ENCODE measurements around the gene SCT.

SCT gene

GRCh38 chr11:621838-622237, 5.1 kb downstream of the SCT start:
- DNase-seq (ENCODE audit: low spot score) = no peak

DNA sequence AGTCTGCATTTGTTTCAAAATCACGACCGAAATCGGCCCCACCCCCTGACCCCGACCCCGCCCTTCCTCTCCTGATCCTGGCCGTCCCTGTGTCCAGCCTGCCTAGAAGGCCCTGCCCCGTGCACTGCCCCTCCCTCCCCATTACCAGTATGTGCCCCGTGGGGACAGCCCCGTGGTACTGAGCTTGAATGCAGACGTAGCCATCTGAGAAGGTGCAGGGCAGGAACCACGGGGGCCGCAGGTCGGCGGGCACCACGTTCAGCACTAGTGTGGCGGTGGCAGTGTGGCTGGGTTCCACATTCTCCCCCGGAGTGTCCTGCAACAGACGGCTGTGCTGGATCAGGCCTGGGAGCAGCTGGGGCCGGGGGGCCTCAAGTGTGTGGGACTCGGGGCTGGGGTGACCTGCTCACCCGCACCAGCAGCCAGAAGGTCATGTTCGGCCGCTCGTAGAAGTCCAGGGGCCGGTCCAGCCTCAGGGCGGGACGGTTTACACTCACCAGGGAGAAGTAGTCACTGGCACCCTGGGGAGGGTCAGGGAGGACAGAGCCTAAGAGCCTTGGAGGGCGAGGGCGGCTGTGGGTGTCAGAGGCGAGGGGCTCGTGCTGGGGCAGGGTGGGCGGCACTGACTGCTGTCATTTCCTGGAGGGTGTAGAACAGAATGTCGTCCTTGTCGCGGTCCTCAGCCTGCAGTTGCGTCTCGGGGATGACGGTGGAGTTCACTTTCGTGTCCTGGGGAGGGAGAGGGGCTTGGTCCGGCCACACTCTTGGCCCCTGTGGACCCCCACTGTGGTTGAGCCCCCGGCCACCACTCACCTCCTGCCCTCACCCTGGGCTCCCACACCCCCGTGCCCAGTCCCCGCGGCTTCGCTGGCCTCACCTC, 5.8 kb downstream of the SCT start:
- DNase-seq (ENCODE audit: low spot score) = no peak

DNA sequence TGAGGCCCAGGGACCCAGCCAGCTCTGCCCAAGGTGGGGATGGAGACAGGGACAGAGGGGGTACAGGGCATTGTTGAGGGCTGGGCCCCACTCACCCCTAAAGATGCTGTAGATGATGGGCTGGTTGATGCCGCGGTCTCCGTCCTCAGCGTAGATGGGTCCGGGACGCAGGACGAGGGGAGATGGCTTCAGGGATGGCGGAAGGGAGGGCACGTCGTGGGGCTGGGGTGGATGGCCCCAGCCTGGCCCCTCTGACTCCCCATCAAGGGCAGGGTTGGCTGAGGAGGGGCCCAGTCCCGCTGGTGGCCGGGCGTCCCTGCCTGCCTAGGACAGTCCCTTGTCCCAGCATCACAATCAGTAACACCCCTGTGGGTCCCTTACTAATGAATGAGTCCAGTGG, 6.8 kb downstream of the SCT start:
- no peak for DNase-seq (ENCODE audit: low spot score)

- DNase-seq (ENCODE audit: low spot score) = no peak
These were observed 7.3 kb downstream of the SCT start for GRCh38 chr11:619628-620050.

GRCh38 chr11:618856-619627, 7.9 kb downstream of the SCT start:
- DNase-seq (ENCODE audit: low spot score) = no peak

GRCh38 chr11:617912-618682, 8.9 kb downstream of the SCT start:
- DNase-seq (ENCODE audit: low spot score) = no peak

DNA sequence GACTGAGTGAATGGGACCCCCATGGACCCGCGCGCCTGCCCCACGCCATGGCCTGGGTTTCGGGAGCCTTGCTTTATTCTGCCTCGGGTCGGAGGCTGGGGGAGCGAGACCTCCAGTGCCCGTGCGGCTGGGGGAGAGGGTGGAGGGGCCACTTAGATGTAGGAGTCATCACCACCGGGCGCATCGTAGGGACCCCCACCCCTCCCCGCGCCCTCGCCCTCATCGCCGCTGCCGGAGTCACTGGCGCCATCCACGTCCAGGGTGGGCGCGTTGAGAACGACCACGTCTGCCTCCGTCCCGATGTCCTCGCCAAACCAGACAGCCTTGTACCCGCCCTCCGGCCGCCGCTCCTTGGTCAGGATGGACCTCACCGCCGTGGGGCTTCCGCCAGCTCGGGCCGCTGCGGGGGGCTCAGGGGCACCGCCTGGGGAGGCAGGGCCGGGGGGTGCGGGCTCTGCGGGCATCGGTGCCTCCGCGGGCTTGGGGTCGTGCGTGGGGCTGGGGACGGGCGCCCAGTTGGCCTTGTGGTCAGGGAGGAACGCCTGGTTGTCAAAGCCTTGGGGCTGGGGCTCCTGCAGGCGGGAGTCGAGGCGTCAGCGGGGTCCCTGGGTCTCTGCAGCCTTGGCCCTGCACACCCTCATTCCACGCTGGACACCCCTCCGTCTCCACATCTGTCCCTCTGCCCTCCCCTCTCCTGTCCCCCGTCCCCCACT, 9.6 kb downstream of the SCT start:
- no peak for DNase-seq (ENCODE audit: low spot score)

- no peak for DNase-seq (ENCODE audit: low spot score)
These were observed 10.4 kb downstream of the SCT start for GRCh38 chr11:616320-617198.

- peak; percentile 94 for DNase-seq (ENCODE audit: low spot score)
These were observed 11.3 kb downstream of the SCT start, which contains the start of gene IRF7 for GRCh38 chr11:615504-616319. Gene IRF7 (minus strand): TSS chr11:615950. CDS start chr11:615364, 586 bp downstream.

DNA sequence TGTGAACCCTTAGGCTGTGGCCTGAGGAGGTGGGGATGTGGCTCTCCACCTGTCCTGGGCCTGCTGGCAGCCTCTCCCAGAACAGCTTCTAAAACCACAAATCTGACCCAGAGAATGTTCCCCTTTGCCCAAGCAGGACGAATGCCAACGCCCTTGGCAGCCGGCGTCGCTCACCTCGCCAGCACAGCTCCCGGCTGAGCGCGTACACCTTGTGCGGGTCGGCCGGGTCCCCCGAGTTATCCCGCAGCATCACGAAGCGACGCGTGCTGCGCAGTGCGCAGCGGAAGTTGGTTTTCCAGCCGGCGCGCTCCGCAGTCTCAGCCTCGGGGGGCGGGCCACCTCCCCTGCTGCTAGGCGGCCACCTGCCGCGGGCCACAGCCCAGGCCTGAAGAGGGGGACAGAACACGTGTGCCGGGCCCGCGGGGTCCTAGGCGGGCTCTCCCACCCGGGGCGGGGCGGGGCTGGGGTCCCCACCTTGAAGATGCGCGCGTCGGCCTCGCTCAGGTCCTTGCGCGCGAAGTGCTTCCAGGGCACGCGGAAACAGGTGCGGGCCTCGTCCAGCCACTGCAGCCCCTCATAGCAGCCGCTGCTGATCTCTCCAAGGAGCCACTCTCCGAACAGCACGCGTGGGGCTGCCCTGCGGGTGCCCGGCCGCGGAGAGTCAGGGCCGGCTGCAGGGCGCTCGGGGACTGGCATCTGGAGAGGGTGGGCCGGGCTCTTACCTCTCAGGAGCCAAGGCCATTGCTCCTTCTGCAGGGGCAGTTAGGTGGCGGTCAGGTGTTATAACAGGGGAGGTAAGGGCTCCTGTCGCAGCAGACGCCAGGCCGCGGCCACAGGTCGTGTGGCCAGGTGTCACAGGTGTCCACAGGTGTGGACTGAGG, 12.1 kb downstream of the SCT start:
- no peak for DNase-seq (ENCODE audit: low spot score)

GRCh38 chr11:614021-614622, 12.9 kb downstream of the SCT start:
- no peak for DNase-seq (ENCODE audit: low spot score)

- peak; percentile 84 for DNase-seq (ENCODE audit: low spot score)
These were observed 13.5 kb downstream of the SCT start for GRCh38 chr11:613369-613968.

DNA sequence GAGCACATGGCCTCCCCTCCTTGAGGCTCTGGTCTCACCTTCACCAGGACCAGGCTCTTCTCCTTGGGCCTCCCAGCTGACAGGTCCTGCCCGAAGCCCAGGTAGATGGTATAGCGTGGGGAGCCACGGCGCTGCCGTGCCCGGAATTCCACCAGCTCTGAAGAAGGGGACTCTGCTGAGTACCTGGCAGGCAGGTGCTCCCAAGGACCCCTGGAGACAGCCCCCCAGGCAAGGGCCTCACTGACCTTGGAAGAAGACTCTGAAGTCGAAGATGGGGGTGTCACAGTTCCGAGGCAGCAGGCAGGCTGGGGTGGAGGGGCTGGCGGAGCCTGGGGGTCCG, 14.1 kb downstream of the SCT start:
- DNase-seq (ENCODE audit: low spot score) = no peak

- no peak for DNase-seq (ENCODE audit: low spot score)
These were observed 14.6 kb downstream of the SCT start for GRCh38 chr11:612201-612960.

DNA sequence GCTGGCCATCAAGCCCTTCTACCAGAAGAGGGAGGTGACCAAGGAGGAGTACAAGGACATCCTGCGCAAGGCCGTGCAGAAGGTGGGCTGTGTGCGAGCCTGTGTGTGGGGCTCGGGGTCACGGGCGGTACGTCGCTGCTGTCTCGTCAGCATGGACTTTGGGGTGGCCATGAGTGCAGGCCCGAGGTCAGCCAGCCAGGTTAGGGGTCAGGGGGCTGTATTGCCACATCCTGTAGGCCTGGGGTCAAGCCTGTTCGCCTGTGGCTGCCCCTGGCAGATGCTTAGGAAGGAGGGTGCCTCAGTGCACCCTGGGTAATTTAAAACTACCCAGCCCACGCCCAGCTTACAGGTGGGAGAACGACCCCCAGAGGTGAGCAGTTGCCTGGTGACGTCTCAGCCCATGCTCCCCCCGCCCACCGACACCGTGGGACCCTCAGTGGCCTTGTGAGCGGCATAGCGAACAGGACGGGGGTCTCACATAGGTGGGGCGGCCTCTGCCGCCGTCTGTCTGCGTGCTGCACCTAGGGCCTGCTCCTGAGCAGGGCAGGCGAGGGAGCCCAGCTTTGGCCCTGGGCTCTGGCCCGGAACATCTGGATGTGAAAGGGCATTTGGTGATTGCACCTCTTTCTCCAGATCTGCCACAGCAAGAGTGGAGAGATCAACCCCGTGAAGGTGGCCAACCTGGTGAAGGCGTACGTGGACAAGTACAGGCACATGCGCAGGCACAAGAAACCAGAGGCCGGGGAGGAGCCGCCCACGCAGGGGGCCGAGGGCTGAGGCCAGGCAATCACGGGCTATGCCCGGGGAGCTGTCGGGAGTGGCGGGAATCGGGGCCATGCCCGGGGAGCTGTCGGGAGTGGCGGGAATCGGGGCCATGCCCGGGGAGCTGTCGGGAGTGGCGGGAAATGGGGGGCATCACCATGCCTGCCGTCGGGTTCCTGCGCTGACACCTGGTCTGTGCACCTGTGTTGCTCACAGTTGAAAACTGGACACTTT, 15.7 kb downstream of the SCT start:
- DNase-seq (ENCODE audit: low spot score) = no peak
